ENCODE data around the gene ANAPC7.
"Not testable (repeated sequence)": the region's sequence is repeated elsewhere in the genome, so short reads cannot be mapped to it uniquely, and the experiment has no call there.

The ANAPC7 gene

DNA sequence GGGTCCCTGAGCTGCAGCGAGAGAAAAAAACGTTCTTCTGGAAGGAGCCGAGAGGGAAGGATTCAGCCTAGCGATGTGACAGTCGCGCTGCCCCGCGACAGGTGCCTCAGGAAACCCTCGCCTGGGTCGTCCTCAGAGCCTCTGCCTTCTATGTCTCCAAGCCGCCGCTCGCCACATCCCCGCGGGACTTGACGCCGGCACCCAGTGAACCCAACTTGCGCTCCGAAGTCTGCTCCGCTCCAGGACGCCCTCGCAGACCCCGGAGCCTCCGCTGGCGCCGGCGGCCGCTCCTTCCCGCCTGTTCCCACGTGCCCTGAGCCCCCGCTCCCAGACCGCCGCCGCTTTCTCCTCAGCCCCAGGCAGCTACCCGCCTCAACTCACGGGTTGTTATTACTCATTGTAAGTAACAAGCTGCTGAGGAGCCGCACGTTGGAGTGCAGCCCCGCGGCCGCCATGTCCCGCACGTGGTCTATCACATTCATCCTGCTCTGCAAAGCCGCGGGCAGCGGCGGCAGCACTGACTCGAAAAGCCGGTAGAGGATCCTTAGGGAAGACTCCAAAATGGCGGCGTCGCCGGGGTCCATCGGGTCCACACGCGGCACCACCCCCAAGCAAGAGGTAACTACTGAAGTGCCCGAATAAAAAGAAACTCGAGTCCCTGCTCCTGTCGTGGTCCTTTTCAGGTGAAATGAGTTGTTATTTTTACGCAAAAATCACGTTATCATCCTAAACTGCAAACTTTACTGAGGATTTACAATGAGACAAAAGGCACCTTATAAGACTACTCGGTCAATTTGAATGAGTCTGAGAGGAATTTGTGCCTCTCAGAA, at the start of gene ANAPC7:
ANAPC7 (minus strand) TSS at position 563 of the 830 bp plus-strand sequence; CDS start at position 482, 81 bp downstream.
- peak; percentile 85 for DNase-seq

GRCh38 chr12:110451263-110451662, 47.8 kb upstream of the ANAPC7 start:
- no peak for DNase-seq

DNA sequence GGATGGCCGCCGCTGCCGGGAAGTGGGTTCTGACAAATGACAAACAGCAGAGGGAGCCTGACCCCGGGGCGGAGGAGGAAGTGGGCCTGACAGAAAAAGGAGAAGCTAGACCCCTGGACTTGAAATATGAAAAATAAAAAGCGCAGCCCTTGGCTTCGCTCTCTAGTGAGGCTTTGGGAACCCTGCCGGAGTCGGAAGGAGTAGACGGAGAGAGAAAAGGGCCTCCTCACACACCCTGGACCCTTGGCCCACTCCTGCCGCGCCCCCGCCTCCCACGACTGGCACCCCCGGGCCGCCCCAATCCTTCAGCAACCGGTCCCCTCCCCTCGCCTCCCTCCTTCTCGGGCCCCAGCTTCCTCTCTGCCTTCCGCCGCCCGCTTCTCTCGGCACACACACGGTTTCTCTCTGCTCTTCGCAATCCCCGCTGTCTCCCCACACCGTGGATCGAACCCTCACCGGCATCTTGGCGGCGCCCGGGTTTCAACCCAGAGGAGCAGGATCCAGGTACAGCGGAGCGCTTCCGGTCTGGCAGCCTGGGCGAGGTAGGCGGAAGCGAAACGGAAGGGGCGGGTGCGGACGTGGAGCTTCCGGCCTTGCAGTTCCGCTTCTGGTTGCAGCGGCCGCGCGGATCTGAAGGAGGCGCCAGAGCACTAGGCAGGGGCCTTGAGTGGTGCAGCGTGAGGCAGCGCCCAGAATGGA, 46.4 kb upstream of the ANAPC7 start, which contains the start of gene ARPC3:
ARPC3 (minus strand) TSS at position 539 of the 699 bp plus-strand sequence; CDS start at position 462, 77 bp downstream.
- DNase-seq = peak; percentile 97

DNA sequence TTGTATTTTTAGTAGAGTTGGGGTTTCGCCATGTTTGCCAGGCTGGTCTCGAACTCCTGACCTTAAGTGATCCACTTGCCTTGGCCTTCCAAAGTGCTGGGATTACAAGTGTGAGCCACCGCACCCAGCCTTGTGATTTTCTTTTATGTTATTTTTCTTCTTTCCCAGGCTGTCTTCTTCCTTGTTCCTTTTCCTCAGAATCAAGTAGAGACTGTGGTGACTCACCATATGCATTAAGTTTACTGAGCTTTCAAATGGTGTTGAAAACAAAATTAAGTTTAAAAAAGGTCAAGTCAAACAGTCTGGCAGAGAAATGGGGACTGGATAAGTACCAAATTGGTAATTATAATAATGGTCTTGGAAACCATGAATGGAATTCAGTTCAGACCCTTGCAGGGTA, 40.9 kb upstream of the ANAPC7 start:
- DNase-seq = no peak

DNA sequence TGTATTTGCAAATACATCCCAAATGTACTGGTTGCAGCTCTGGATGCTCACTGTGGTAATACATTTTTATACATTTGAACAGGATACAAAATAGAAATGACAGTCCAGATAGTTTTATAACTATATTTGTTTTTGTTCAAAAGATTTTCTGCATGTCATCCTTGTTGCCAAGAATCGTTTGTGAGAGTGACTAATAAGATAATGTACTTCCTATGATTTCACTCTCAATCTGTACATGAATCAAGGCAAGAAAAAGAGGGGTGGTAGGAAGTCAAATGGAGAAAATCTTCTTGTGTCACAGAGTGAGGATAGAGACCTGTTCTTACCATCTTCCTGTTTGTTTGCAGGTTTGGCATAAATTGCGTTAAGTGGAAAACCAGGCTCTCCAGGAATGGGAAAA, 32.7 kb upstream of the ANAPC7 start:
- DNase-seq = no peak

DNA sequence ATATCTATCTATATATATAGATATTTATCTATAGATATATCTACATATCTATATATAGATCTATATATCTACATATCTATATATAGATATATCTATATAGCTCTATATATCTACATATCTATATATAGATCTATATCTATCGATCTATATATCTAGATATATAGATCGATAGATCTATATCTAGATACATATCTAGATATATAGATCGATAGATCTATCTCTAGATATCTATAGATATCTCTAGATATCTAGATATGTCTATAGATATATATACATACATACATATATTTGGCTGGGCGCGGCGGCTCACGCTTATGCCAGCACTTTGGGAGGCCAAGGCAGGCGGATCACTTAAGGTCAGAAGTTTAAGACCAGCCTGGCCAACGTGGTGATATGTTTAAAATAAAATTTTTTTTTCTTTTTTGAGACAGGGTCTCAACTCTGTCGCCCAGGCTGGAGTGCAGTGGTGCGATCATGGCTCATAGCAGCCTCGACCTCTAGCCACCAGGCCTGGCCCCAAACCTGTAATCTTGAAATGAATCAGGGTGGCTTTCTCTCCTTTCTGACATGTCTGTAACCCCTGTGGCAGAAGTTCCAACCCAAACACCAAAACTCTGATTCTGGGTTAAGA, 28.6 kb upstream of the ANAPC7 start:
- DNase-seq = no peak

GRCh38 chr12:110429676-110430075, 26.2 kb upstream of the ANAPC7 start:
- DNase-seq = not testable (repeated sequence)

DNA sequence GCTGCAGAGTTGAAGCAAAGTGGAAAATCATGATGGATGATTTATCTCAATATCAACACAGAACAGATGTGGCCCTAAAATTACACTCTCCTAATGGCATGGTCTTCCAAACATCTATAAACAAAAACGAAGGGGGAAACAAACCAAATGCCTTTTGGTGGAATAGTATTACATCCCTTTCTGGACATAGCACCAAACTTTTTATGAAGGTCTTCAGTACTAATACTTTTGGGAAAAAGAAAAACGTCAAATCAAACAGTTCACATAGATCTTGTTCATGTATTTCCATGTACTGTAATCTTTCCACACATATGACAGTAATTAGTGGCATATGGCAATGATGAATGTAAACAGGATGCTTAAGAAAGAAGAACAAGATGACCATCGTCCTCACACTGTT, 22.9 kb upstream of the ANAPC7 start:
- no peak for DNase-seq

GRCh38 chr12:110424237-110424636, 20.7 kb upstream of the ANAPC7 start:
- no peak for DNase-seq

GRCh38 chr12:110421701-110422100, 18.2 kb upstream of the ANAPC7 start:
- DNase-seq = no peak

GRCh38 chr12:110421159-110421661, 17.7 kb upstream of the ANAPC7 start:
- DNase-seq = no peak

GRCh38 chr12:110420644-110421043, 17.1 kb upstream of the ANAPC7 start:
- not testable (repeated sequence) for DNase-seq

DNA sequence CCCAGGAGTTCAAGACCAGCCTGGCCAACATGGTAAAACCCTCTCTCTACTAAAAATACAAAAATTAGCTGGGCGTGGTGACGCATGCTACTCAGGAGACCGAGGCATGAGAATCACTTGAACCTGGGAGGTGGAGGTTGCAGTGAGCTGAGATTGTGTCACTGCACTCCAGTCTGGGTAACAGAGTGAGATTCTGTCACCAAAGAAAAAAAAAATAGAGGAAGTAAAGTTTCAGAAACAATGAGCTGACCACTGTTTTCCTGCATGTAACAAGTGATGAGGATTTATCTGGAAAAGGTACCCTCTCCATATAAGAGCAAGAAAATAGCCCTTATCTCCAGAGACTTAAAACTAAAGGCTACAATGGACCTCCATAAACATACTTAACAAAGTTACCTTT, 13.6 kb upstream of the ANAPC7 start:
- DNase-seq = not testable (repeated sequence)

GRCh38 chr12:110410086-110410485, 6.6 kb upstream of the ANAPC7 start:
- DNase-seq = not testable (repeated sequence)

DNA sequence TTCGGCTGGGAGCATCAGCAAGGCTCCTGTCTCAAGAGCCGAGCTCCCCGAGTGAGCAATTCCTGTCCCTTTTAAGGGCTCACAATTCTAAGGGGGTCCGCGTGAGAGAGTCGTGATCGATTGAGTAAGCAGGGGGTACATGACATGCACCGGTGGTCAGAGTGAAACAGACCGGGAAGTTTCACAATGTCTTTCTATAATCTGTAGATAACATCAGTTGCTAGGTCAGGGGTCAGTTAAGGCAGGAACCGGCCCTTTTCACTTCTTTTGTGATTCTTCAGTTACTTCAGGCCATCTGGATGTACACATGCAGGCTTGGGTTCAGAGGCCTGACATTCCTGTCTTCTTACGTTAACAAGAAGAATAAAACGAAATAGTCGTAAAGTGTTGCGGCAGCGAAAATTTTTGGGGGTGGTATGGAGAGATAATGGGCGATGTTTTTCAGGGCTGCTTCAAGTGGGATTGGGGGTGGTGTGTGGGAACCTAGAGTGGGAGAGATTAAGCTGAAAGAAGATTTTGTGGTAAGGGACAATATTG, 1.7 kb upstream of the ANAPC7 start:
- DNase-seq = not testable (repeated sequence)

DNA sequence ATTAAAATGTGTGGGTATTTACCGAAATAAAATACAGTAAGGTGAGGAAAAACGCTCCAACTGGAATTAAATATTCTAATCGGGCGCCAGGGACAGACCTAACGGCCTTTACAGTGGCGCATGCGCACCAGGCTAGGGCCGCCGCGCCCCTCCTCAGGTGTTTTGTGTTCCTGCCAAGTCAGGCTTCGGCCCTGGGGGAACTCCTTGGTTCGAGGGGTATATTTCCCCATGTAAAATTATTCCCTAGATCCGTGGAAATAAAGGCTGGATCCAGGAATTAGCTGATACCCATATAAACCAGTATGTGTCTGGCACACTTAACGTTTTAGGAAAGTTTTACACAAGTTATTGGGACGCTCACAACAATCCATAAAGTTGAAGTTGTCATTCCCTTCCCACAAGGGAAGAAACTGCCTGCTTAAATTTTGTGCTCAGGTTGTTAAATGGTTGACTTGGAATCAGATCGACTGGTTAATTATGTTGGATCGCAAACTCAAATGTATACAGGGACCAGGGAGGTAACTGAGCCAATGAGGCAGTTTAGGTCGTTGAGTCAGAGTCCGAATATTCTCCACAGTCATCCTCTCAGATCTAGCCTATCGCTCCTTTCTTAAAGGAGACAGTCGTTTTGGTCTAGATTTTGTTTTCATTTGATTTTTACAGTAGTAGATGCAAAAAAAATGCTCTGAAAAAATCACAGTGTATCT, 621 bp upstream of the ANAPC7 start:
- peak; percentile 75 for DNase-seq

- DNase-seq = no peak
Observed at GRCh38 chr12:110382683-110383082, 20.8 kb downstream of the ANAPC7 start.

GRCh38 chr12:110379631-110380030, 23.9 kb downstream of the ANAPC7 start:
- DNase-seq = no peak

GRCh38 chr12:110379197-110379596, 24.3 kb downstream of the ANAPC7 start:
- no peak for DNase-seq

- DNase-seq = not testable (repeated sequence)
Observed at GRCh38 chr12:110378131-110378790, 25.2 kb downstream of the ANAPC7 start.

DNA sequence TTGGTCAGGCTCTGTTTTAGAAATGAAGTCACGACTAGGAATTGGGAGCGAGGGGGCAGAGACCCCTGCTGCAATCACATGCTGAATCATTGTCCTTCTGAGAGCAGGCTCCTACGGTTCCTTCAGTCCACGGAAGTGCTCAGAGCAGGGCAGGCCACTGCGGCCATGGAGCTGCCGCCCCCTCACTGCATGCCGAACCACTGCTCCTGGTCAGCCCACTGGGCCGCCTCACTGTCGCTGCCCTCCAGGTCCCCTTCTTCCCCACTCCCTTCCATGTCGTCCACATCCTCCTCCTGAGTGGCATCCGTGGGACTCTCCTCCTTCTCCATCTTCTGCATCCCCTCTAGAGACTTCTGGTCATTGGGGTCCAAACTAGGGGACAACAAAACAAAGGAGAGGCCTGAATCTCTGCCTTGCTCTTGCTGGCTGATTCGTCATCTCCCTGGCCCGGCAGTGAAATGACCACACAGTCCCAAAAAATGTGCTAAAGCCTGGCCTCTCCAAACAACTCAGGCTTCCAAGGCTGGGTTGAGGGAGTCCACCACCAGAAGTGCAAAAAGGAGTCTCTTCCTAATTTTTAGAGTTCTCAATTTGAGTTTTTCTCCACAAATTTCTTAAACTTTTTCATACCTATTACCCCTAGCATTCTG, 29.4 kb downstream of the ANAPC7 start:
- no peak for DNase-seq

All from NCI-H774 (cell line).